HG02759 (cell line): Measurements from ENCODE around the gene MTOR.

Source experiments
- ATAC-seq: cut with Tn5 transposase; IDR thresholded peaks from one replicate; pipeline ENCODE4 v1.9.1; 2021; ENCODE audit warnings: mild to moderate bottlenecking, moderate library complexity; ENCODE audit not compliant: unreplicated experiment

The MTOR gene

GRCh38 chr1:11153184-11153583 is 109.2 kb downstream of the MTOR start:
- no peak for ATAC-seq

- no peak for ATAC-seq
Observed at GRCh38 chr1:11152755-11153154, 109.6 kb downstream of the MTOR start.

GRCh38 chr1:11151826-11152612 is 110.3 kb downstream of the MTOR start:
- no peak for ATAC-seq

- ATAC-seq, result no peak
Observed at GRCh38 chr1:11151114-11151513, 111.2 kb downstream of the MTOR start.

- ATAC-seq, result no peak
Observed at GRCh38 chr1:11150326-11150725, 112.0 kb downstream of the MTOR start.

GRCh38 chr1:11147197-11147770 is 115.1 kb downstream of the MTOR start:
- ATAC-seq, result no peak

- ATAC-seq, result no peak
Observed at GRCh38 chr1:11145741-11146140, 116.6 kb downstream of the MTOR start.

- ATAC-seq, result no peak
Observed at GRCh38 chr1:11144570-11145256, 117.6 kb downstream of the MTOR start.

GRCh38 chr1:11143907-11144306 is 118.4 kb downstream of the MTOR start:
- ATAC-seq, result no peak

GRCh38 chr1:11143401-11143800 is 119.0 kb downstream of the MTOR start:
- ATAC-seq, result no peak

GRCh38 chr1:11142618-11143391 is 119.5 kb downstream of the MTOR start:
- ATAC-seq, result no peak

GRCh38 chr1:11138952-11139351 is 123.4 kb downstream of the MTOR start:
- no peak for ATAC-seq

GRCh38 chr1:11138029-11138428 is 124.3 kb downstream of the MTOR start:
- ATAC-seq, result no peak

GRCh38 chr1:11134898-11135266 is 127.5 kb downstream of the MTOR start:
- ATAC-seq, result no peak

- ATAC-seq, result no peak
Observed at GRCh38 chr1:11134251-11134897, 128.0 kb downstream of the MTOR start.

GRCh38 chr1:11132563-11133293 is 129.6 kb downstream of the MTOR start:
- ATAC-seq, result no peak

GRCh38 chr1:11131816-11132215 is 130.5 kb downstream of the MTOR start:
- no peak for ATAC-seq

- no peak for ATAC-seq
Observed at GRCh38 chr1:11130406-11130805, 131.9 kb downstream of the MTOR start.

- ATAC-seq, result no peak
Observed at GRCh38 chr1:11129649-11130390, 132.5 kb downstream of the MTOR start.

- ATAC-seq, result no peak
Observed at GRCh38 chr1:11126569-11126968, 135.8 kb downstream of the MTOR start.
